DOHH2 (cell line): ENCODE results near the gene LIMD2.
A peak's percentile ranks its signal among the peaks of the same experiment; 100 is the strongest.

Source experiments
- H3F3A ChIP-seq: fragments of 200-600 bp; sonication (generic), shearing (Covaris generic); 2 replicates; pipeline ENCODE4 v1.6.0; 2016; ENCODE audit warnings: antibody characterized with exemption, mild to moderate bottlenecking; ENCODE audit not compliant: control insufficient read depth, insufficient read depth
- H3K27ac ChIP-seq: fragments of 200-600 bp; sonication (generic); 2 replicates; pipeline ENCODE4 v1.5.1; 2014; ENCODE audit warnings: low read depth, mild to moderate bottlenecking, low read length, moderate library complexity
- H3K27me3 ChIP-seq: fragments of 200-600 bp; sonication (generic); 2 replicates; pipeline ENCODE4 v1.6.1; 2014; ENCODE audit warnings: mild to moderate bottlenecking, low read length, mixed read lengths; ENCODE audit not compliant: control insufficient read depth
- H3K36me3 ChIP-seq: fragments of 200-600 bp; sonication (generic); 2 replicates; pipeline ENCODE4 v1.6.1; 2014; ENCODE audit warnings: mild to moderate bottlenecking, low read length, moderate library complexity, mixed read lengths; ENCODE audit not compliant: control insufficient read depth
- H3K4me1 ChIP-seq: fragments of 200-600 bp; sonication (generic); 2 replicates; pipeline ENCODE4 v1.6.1; 2014; ENCODE audit warnings: mild to moderate bottlenecking, low read length, mixed read lengths; ENCODE audit not compliant: control insufficient read depth
- H3K4me2 ChIP-seq: fragments of 200-600 bp; sonication (generic); 2 replicates; pipeline ENCODE4 v1.6.0; 2014; ENCODE audit warnings: mild to moderate bottlenecking, low read length, moderate library complexity
- H3K4me3 ChIP-seq: fragments of 200-600 bp; sonication (generic); 2 replicates; pipeline ENCODE4 v1.5.1; 2014; ENCODE audit warnings: mild to moderate bottlenecking, low read length, mixed read lengths
- H3K79me2 ChIP-seq: fragments of 200-600 bp; sonication (generic); 2 replicates; pipeline ENCODE4 v1.6.1; 2014; ENCODE audit warnings: mild to moderate bottlenecking, low read length, mixed read lengths; ENCODE audit not compliant: control insufficient read depth
- H3K9me2 ChIP-seq: fragments of 200-600 bp; sonication (generic); replicated peaks from 2 replicates; pipeline ENCODE4 v1.6.1; 2014; ENCODE audit warnings: mild to moderate bottlenecking, low read length, mixed read lengths; ENCODE audit not compliant: control insufficient read depth
- H3K9me3 ChIP-seq: fragments of 200-600 bp; sonication (generic); 2 replicates; pipeline ENCODE4 v1.6.1; 2014; ENCODE audit warnings: antibody characterized with exemption, low read length, mixed read lengths; ENCODE audit not compliant: control insufficient read depth, insufficient read depth
- H4K20me1 ChIP-seq: fragments of 200-600 bp; sonication (generic); 2 replicates; pipeline ENCODE4 v1.6.0; 2014; ENCODE audit warnings: low read depth, mild to moderate bottlenecking, antibody characterized with exemption, low read length, moderate library complexity; ENCODE audit not compliant: control insufficient read depth, insufficient read depth
- CTCF ChIP-seq: fragments of 200-600 bp; sonication (generic); IDR thresholded peaks from one replicate; pipeline ENCODE4 v1.5.1; 2014; ENCODE audit warnings: antibody characterized with exemption, mild to moderate bottlenecking, low read depth, low read length; ENCODE audit not compliant: poor library complexity, severe bottlenecking
- EZH2phosphoT487 ChIP-seq: fragments of 200-600 bp; sonication (generic); IDR thresholded peaks from 2 replicates; pipeline ENCODE4 v1.6.1; 2017; ENCODE audit warnings: borderline replicate concordance, mild to moderate bottlenecking, antibody characterized with exemption, low read length, moderate library complexity, mixed read lengths

LIMD2 gene

GRCh38 chr17:63703556-63704258 is 3.8 kb upstream of the LIMD2 start:
- peaks cover 60% of the 10 kb centered on the region for H3K36me3 ChIP-seq
- peaks cover 46% of the 10 kb centered on the region for H3K79me2 ChIP-seq
- peak overlapping the region; percentile 100 for H3K4me2 ChIP-seq
- TF ChIP-seq CTCF (no peak), EZH2phosphoT487 (no peak)
- H3K9me3 ChIP-seq: no peaks in the 10 kb centered on the region
- no peak overlapping the region for H3K27ac ChIP-seq
- peaks cover 61% of the 10 kb centered on the region for H3K4me1 ChIP-seq
- H3K9me2 ChIP-seq: no peaks in the 10 kb centered on the region
- peak overlapping the region; percentile 95 for H3K4me3 ChIP-seq
- no peaks in the 10 kb centered on the region for H3K27me3 ChIP-seq
- peaks cover 5% of the 10 kb centered on the region; the same call in 1 of the 2 replicates for H4K20me1 ChIP-seq
- H3F3A ChIP-seq: peaks cover 14% of the 10 kb centered on the region

- H3K27ac ChIP-seq: peak overlapping the region; percentile 94
- peaks cover 14% of the 10 kb centered on the region for H3F3A ChIP-seq
- TF ChIP-seq EZH2phosphoT487 (no peak), CTCF (no peak)
- no peaks in the 10 kb centered on the region for H3K9me2 ChIP-seq
- H3K4me2 ChIP-seq: peak overlapping the region; percentile 100
- H3K9me3 ChIP-seq: no peaks in the 10 kb centered on the region
- H3K36me3 ChIP-seq: peaks cover 65% of the 10 kb centered on the region
- H3K4me1 ChIP-seq: peaks cover 64% of the 10 kb centered on the region
- H3K79me2 ChIP-seq: peaks cover 53% of the 10 kb centered on the region
- peak overlapping the region; percentile 95 for H3K4me3 ChIP-seq
- peaks cover 5% of the 10 kb centered on the region; the same call in 1 of the 2 replicates for H4K20me1 ChIP-seq
- no peaks in the 10 kb centered on the region for H3K27me3 ChIP-seq
Measured at GRCh38 chr17:63703029-63703428, 3.1 kb upstream of the LIMD2 start.

GRCh38 chr17:63702721-63703015 is 2.7 kb upstream of the LIMD2 start:
- peaks cover 68% of the 10 kb centered on the region for H3K4me1 ChIP-seq
- TF ChIP-seq CTCF: no peak
- peak overlapping the region; percentile 95 for H3K4me3 ChIP-seq
- H3K36me3 ChIP-seq: peaks cover 68% of the 10 kb centered on the region
- peak overlapping the region; percentile 94 for H3K27ac ChIP-seq
- no peaks in the 10 kb centered on the region for H3K9me2 ChIP-seq
- peaks cover 57% of the 10 kb centered on the region for H3K79me2 ChIP-seq
- H3K9me3 ChIP-seq: no peaks in the 10 kb centered on the region
- no peaks in the 10 kb centered on the region for H3K27me3 ChIP-seq
- H3K4me2 ChIP-seq: peak overlapping the region; percentile 100
- H3F3A ChIP-seq: peaks cover 14% of the 10 kb centered on the region
- H4K20me1 ChIP-seq: peaks cover 5% of the 10 kb centered on the region; the same call in 1 of the 2 replicates
